H1 (cell line): ENCODE data around the gene ASPRV1. TPM values are rescaled to one million over a fixed set of nuclear protein-coding genes. Genes with fewer than 3 reads are reported as not detected.

Source experiments
- CTCF ChIA-PET: fragments of 300-600 bp; sonication (Branson Sonifier 250); formaldehyde crosslinking; loops from one replicate; lab custom pipeline; 2021; ENCODE audit not compliant: partially characterized antibody; lab: Charles Lee
- POLR2A ChIA-PET: fragments of 300-600 bp; sonication (Branson Sonifier 250); formaldehyde crosslinking; loops from one replicate; lab custom pipeline; 2021; ENCODE audit warnings: inconsistent platforms; ENCODE audit not compliant: partially characterized antibody; lab: Charles Lee
- DNase-seq, 2 experiments: peaks; one replicate each; pipeline versions ENCODE4 v3.0.0 to v3.0.0-alpha.2; 2010 to 2022; ENCODE audit warnings: low spot score in 2 of 2, low read depth in 1 of 2, mixed read lengths in 1 of 2
- FAIRE-seq: peaks from 2 replicates; lab custom pipeline; 2011; peaks lifted over from hg19 to GRCh38; lab: Jason Lieb, UNC
- H2AFZ ChIP-seq: 2 replicates; pipeline ENCODE4 v1.8.1; 2012; ENCODE audit warnings: low read length, inconsistent platforms
- H2AK5ac ChIP-seq: 2 replicates; pipeline ENCODE4 v1.6.1; 2013; ENCODE audit warnings: low read depth, low read length
- H2BK120ac ChIP-seq: replicated peaks from 2 replicates; pipeline ENCODE3; 2013; ENCODE audit warnings: low read depth, low read length, inconsistent platforms
- H2BK12ac ChIP-seq: 2 replicates; pipeline ENCODE4 v1.6.1; 2013; ENCODE audit warnings: low read depth, low read length
- H2BK15ac ChIP-seq: 2 replicates; pipeline ENCODE4 v1.6.1; 2013; ENCODE audit warnings: low read length
- H2BK20ac ChIP-seq: 2 replicates; pipeline ENCODE4 v1.6.1; 2013; ENCODE audit warnings: low read length
- H2BK5ac ChIP-seq: 2 replicates; pipeline ENCODE4 v1.6.1; 2013; ENCODE audit warnings: low read depth, low read length
- H3K14ac ChIP-seq: 2 replicates; pipeline ENCODE4 v1.6.1; 2013; ENCODE audit warnings: inconsistent platforms; ENCODE audit not compliant: insufficient read length
- H3K18ac ChIP-seq: 2 replicates; pipeline ENCODE4 v1.6.1; 2013; ENCODE audit warnings: low read length; ENCODE audit errors: extremely low read depth
- H3K23ac ChIP-seq: 2 replicates; pipeline ENCODE4 v1.6.1; 2013; ENCODE audit warnings: inconsistent platforms; ENCODE audit not compliant: insufficient read length
- H3K23me2 ChIP-seq: 2 replicates; pipeline ENCODE4 v1.6.1; 2013; ENCODE audit warnings: low read depth, low read length
- H3K27ac ChIP-seq: 2 replicates; pipeline ENCODE4 v1.6.1; 2011; ENCODE audit warnings: low read depth, low read length, inconsistent platforms
- H3K27me3 ChIP-seq, 4 experiments: replicated peaks in 1 of 4; 1 replicate in 1 of 4; 2 replicates in 3 of 4; pipeline versions ENCODE4 v1.6.1 to v1.8.1; 2011 to 2013; ENCODE audit warnings: low read length in 3 of 4, mild to moderate bottlenecking in 3 of 4, inconsistent platforms in 2 of 4, mixed read lengths in 2 of 4, moderate library complexity in 1 of 4; ENCODE audit not compliant: control insufficient read depth in 3 of 4, insufficient read depth in 3 of 4; ENCODE audit errors: extremely low read depth in 1 of 4
- H3K36me3 ChIP-seq, 4 experiments: 2 replicates each; pipeline versions ENCODE4 v1.6.1 to v1.8.1; 2011 to 2013; ENCODE audit warnings: mild to moderate bottlenecking in 4 of 4, low read length in 3 of 4, moderate library complexity in 2 of 4, control low read depth in 1 of 4, inconsistent platforms in 1 of 4; ENCODE audit not compliant: insufficient read depth in 4 of 4, control insufficient read depth in 2 of 4
- H3K4ac ChIP-seq: replicated peaks from 2 replicates; pipeline ENCODE3; 2013; ENCODE audit warnings: low read length, low read depth, mixed read lengths, inconsistent platforms; ENCODE audit not compliant: insufficient read length
- H3K4me1 ChIP-seq, 4 experiments: replicated peaks in 1 of 4; 1 replicate in 1 of 4; 2 replicates in 3 of 4; pipeline versions ENCODE4 v1.6.1 to v1.8.1; 2011 to 2013; ENCODE audit warnings: low read length in 3 of 4, inconsistent platforms in 2 of 4, mixed read lengths in 1 of 4; ENCODE audit not compliant: insufficient read depth in 4 of 4, control insufficient read depth in 3 of 4
- H3K4me2 ChIP-seq, 2 experiments: 2 replicates each; pipeline versions ENCODE4 v1.6.1 to v1.8.1; 2011 to 2013; ENCODE audit warnings: low read depth in 2 of 2, low read length in 2 of 2, control low read depth in 1 of 2, inconsistent platforms in 1 of 2, mild to moderate bottlenecking in 1 of 2; ENCODE audit not compliant: insufficient read depth in 1 of 2
- H3K4me3 ChIP-seq, 4 experiments: fragments of 200-600, 300-600 bp in 1 of 4; sonication (generic), shearing (Covaris generic), sonication (Bioruptor Twin) in 1 of 4; 2 replicates each; pipeline versions ENCODE4 v1.5.1 to v1.8.1; 2011 to 2016; ENCODE audit warnings: low read length in 4 of 4, low read depth in 3 of 4, control low read depth in 2 of 4, inconsistent platforms in 2 of 4, mild to moderate bottlenecking in 2 of 4, mixed read lengths in 1 of 4, moderate library complexity in 1 of 4; ENCODE audit not compliant: insufficient read depth in 2 of 4; ENCODE audit errors: extremely low read depth in 1 of 4
- H3K56ac ChIP-seq: replicated peaks from 2 replicates; pipeline ENCODE3; 2013; ENCODE audit warnings: low read depth, mild to moderate bottlenecking, mixed read lengths, low read length, inconsistent platforms; ENCODE audit not compliant: insufficient read length
- H3K79me1 ChIP-seq: 2 replicates; pipeline ENCODE4 v1.6.1; 2013; ENCODE audit warnings: low read depth, low read length, control low read depth
- H3K79me2 ChIP-seq, 2 experiments: 2 replicates each; pipeline versions ENCODE4 v1.6.1 to v1.8.1; 2012 to 2013; ENCODE audit warnings: low read length in 2 of 2, mild to moderate bottlenecking in 2 of 2, inconsistent platforms in 1 of 2; ENCODE audit not compliant: insufficient read depth in 2 of 2, control insufficient read depth in 1 of 2
- H3K9ac ChIP-seq, 4 experiments: replicated peaks in 1 of 4; 1 replicate in 1 of 4; 2 replicates in 3 of 4; pipeline versions ENCODE4 v1.6.1 to v1.8.1; 2011 to 2013; ENCODE audit warnings: low read depth in 3 of 4, low read length in 3 of 4, control low read depth in 2 of 4, mild to moderate bottlenecking in 2 of 4, moderate library complexity in 2 of 4, inconsistent platforms in 1 of 4; ENCODE audit errors: extremely low read depth in 1 of 4
- H3K9me3 ChIP-seq, 2 experiments: 2 replicates each; pipeline versions ENCODE4 v1.6.1 to v1.8.1; 2012 to 2013; ENCODE audit warnings: mild to moderate bottlenecking in 2 of 2, moderate library complexity in 2 of 2, control low read depth in 1 of 2, inconsistent platforms in 1 of 2, low read depth in 1 of 2, low read length in 1 of 2, mixed read lengths in 1 of 2; ENCODE audit not compliant: insufficient read depth in 2 of 2
- H4K20me1 ChIP-seq, 2 experiments: replicated peaks in 1 of 2; 2 replicates each; pipeline versions ENCODE3 to v1.8.1; 2011 to 2013; ENCODE audit warnings: inconsistent platforms in 2 of 2, low read length in 2 of 2, mild to moderate bottlenecking in 1 of 2; ENCODE audit not compliant: insufficient read depth in 2 of 2, control insufficient read depth in 1 of 2
- H4K5ac ChIP-seq: 2 replicates; pipeline ENCODE4 v1.6.1; 2013; ENCODE audit warnings: low read length, low read depth, mixed read lengths, inconsistent platforms; ENCODE audit not compliant: insufficient read length
- H4K8ac ChIP-seq: 2 replicates; pipeline ENCODE4 v1.8.0; 2013; ENCODE audit warnings: mild to moderate bottlenecking, moderate library complexity, low read length, inconsistent platforms; ENCODE audit not compliant: insufficient read depth; ENCODE audit errors: extremely low read depth
- H4K91ac ChIP-seq: replicated peaks from 2 replicates; pipeline ENCODE3; 2013; ENCODE audit warnings: low read length, mixed read lengths, inconsistent platforms; ENCODE audit not compliant: insufficient read length
- SP4 ChIP-seq: IDR thresholded peaks from 2 replicates; pipeline ENCODE4 v1.6.1; 2012; ENCODE audit warnings: low read length, inconsistent platforms
- WGBS, 2 experiments: shearing (Covaris generic) in 1 of 2; methylation state at CpG; one replicate each; pipeline versions ENCODE4 v1.1.6 to v1.1.7; 2013 to 2015; ENCODE audit warnings: low lambda C conversion rate in 2 of 2, mixed read lengths in 2 of 2, inconsistent platforms in 1 of 2, low coverage in 1 of 2, missing lambda C conversion rate in 1 of 2; ENCODE audit not compliant: insufficient replicate concordance in 2 of 2, insufficient coverage in 1 of 2, insufficient read length in 1 of 2; ENCODE audit errors: extremely low coverage in 1 of 2, missing lambda C conversion rate in 1 of 2; 5-methylcytosine and 5-hydroxymethylcytosine counted together
- polyA plus RNA-seq, 7 experiments: library from polyadenylated mRNA; depleted of rRNA in 3 of 7; stranded (reverse) in 5 of 7; unstranded in 2 of 7; fragments of >200 nt in 5 of 7; fragments of 200-250 nt in 2 of 7; gene quantifications; 1 replicate in 5 of 7; 2 replicates in 1 of 7; 4 replicates in 1 of 7; pipeline versions ENCODE4 v1.2.1 to v1.2.3, GENCODE V29; 2011 to 2013; ENCODE audit warnings: missing spikeins in 2 of 7, mixed read lengths in 2 of 7
- total RNA-seq: library from RNA; stranded (reverse); fragmentation: NEBNext Ultra II Directional; extraction: Animal tissue kit (Norgen Biotek cat#: 25700); gene quantifications from 2 replicates; pipeline ENCODE4 v1.2.1, GENCODE V29; 2021

Gene ASPRV1
- total and polyA plus RNA-seq, 2 of the 8 experiments (the other 6 are each of a cell fraction or from before 2014, with no cell fraction given), result 0.59 to 0.95 TPM

DNA sequence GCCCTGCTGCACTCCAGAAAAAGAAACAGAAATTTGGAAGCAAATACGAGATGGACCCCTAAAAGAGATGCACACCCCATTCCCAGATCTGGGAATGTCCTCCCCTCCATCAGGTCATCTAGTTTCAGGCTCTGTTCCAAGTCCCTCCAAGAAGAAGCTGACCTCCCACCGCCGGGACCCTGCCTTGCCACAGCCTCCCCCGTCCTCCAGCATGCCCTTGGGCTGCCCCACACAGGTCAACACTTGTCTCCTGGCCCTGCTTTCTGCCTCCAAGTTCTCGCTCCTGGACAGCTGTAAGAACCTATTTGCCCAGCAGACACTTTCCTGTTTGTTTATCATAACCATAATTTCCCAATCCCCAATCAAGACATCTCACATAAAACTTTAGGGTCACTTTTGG, 2.0 kb downstream of the ASPRV1 start:
- 83% methylated on average over 5 of the region's 5 CpGs; no CpG with 5 or more reads in 1 of the 2 experiments for WGBS, 2 experiments
- POLR2A ChIA-PET, result interaction anchor here (0.8 to 1.2 kb wide), 2 partner anchors 45 to 334 kb away, joined by 3 to 4 read pairs; partner anchors contain the start of gene SNRPG
- H3K4ac ChIP-seq, result no peak overlapping the region

More for the DNA sequence above, 2.0 kb downstream of the ASPRV1 start:
- Histone ChIP-seq H2BK12ac (no peak overlapping the region), H3K36me3 (no peaks in the 10 kb centered on the region), H3K23me2 (no peaks in the 10 kb centered on the region), H3K18ac (no peak overlapping the region), H3K14ac (no peak overlapping the region), H3K27ac (no peak overlapping the region), H3K4me1 (peaks cover 0 to 7% (median 0%) of the 10 kb centered on the region in 4 experiments; a peak in 1 of 7 replicates), H2BK5ac (no peak overlapping the region), H3K27me3 (no peaks in the 10 kb centered on the region), H2BK120ac (no peak overlapping the region), H2AFZ (no peak overlapping the region), H4K20me1 (no peaks in the 10 kb centered on the region), H3K4me3 (no peak overlapping the region), H3K9me3 (no peaks in the 10 kb centered on the region), H3K79me1 (no peaks in the 10 kb centered on the region), H4K91ac (no peak overlapping the region), H3K56ac (no peak overlapping the region), H4K5ac (no peak overlapping the region), H3K79me2 (no peaks in the 10 kb centered on the region), H3K4me2 (no peak overlapping the region), H3K9ac (no peak overlapping the region), H2BK20ac (no peak overlapping the region), H2AK5ac (no peak overlapping the region), H3K23ac (no peak overlapping the region), H4K8ac (no peak overlapping the region), H2BK15ac (no peak overlapping the region)
- DNase-seq, result no peak
- no peak for FAIRE-seq
- CTCF ChIA-PET, result interaction anchor here (0.5 to 0.7 kb wide), 2 partner anchors 107 to 111 kb away, joined by 3 read pairs; no protein-coding TSS in a partner anchor
- no peak for TF ChIP-seq SP4
